CD4-positive, alpha-beta T cell (primary cell): Measurements from ENCODE around the gene KDM2B. TPM values are rescaled to one million over a fixed set of nuclear protein-coding genes. Genes with fewer than 3 reads are reported as not detected.

Source experiments
- ATAC-seq: fragments of 200-7000 bp; cut with Tn5 transposase; one replicate; pipeline ENCODE4 v1.10.0; 2022; ENCODE audit warnings: mild to moderate bottlenecking; ENCODE audit not compliant: poor library complexity
- CTCF ChIA-PET: fragments of 350-600 bp; sonication (Branson Sonifier 250); formaldehyde crosslinking; loops from one replicate; lab custom pipeline; 2021; ENCODE audit warnings: antibody characterized with exemption, inconsistent platforms; lab: Charles Lee
- POLR2A ChIA-PET: fragments of 350-600 bp; sonication (Branson Sonifier 250); formaldehyde crosslinking; loops from one replicate; lab custom pipeline; 2021; ENCODE audit warnings: antibody characterized with exemption, inconsistent platforms; lab: Charles Lee
- DNase-seq, 14 experiments: peaks; one replicate each; pipeline ENCODE4 v3.0.0-alpha.2; 2013 to 2020; ENCODE audit warnings: mixed read lengths in 2 of 14
- H3K27ac ChIP-seq, 2 donors: one replicate each; pipeline versions ENCODE4 v1.5.1 to v1.7.0; 2013; ENCODE audit warnings: low read length in 2 of 2, low read depth in 1 of 2, mild to moderate bottlenecking in 1 of 2
- H3K27me3 ChIP-seq, 2 experiments: 1 replicate in 1 of 2; 2 replicates in 1 of 2; pipeline versions ENCODE4 v1.6.1 to v1.7.0; 2013; ENCODE audit warnings: low read length in 2 of 2, control low read depth in 1 of 2, mild to moderate bottlenecking in 1 of 2, moderate library complexity in 1 of 2; ENCODE audit not compliant: insufficient read depth in 2 of 2, control insufficient read depth in 1 of 2
- H3K36me3 ChIP-seq: one replicate; pipeline ENCODE4 v1.6.1; 2013; ENCODE audit warnings: low read length, control low read depth; ENCODE audit not compliant: insufficient read depth
- H3K4me1 ChIP-seq: one replicate; pipeline ENCODE4 v1.6.1; 2013; ENCODE audit warnings: low read length, control low read depth; ENCODE audit not compliant: insufficient read depth
- H3K4me3 ChIP-seq: one replicate; pipeline ENCODE4 v1.5.1; 2013; ENCODE audit warnings: mild to moderate bottlenecking, low read length, moderate library complexity
- H3K9me3 ChIP-seq, 2 experiments: 1 replicate in 1 of 2; 2 replicates in 1 of 2; pipeline versions ENCODE4 v1.6.1 to v1.7.0; 2013; ENCODE audit warnings: low read length in 2 of 2, mild to moderate bottlenecking in 2 of 2, control low read depth in 1 of 2, moderate library complexity in 1 of 2; ENCODE audit not compliant: control insufficient read depth in 1 of 2, insufficient read depth in 1 of 2
- H3K27ac Mint-ChIP-seq: one replicate; pipeline ENCODE4 v1.8.0; 2020; ENCODE audit warnings: mixed read lengths
- H3K27me3 Mint-ChIP-seq: one replicate; pipeline ENCODE4 v1.8.0; 2021; ENCODE audit warnings: mixed read lengths
- H3K36me3 Mint-ChIP-seq: one replicate; pipeline ENCODE4 v1.8.0; 2021; ENCODE audit warnings: low read depth, mixed read lengths
- H3K4me1 Mint-ChIP-seq: one replicate; pipeline ENCODE4 v1.8.0; 2021; ENCODE audit warnings: low read depth, mixed read lengths
- H3K4me3 Mint-ChIP-seq: one replicate; pipeline ENCODE4 v1.8.0; 2020; ENCODE audit warnings: mild to moderate bottlenecking, mixed read lengths
- H3K9me3 Mint-ChIP-seq: one replicate; pipeline ENCODE4 v1.8.0; 2020; ENCODE audit warnings: mixed read lengths
- CTCF ChIP-seq: fragments of 200-600 bp; IDR thresholded peaks from one replicate; pipeline ENCODE4 v1.8.0; 2022; ENCODE audit warnings: antibody characterized with exemption, mild to moderate bottlenecking
- intact Hi-C, 2 experiments: fragments of 100-400 bp; cut with DNase I in 1 of 2; cut with micrococcal nuclease in 1 of 2; formaldehyde crosslinking; loops; one replicate each; pipeline versions ENCODE4 v1.15.1 to v1.9.0; 2023 to 2025; cut with DNase I, micrococcal nuclease
- total RNA-seq, 174 experiments: library from RNA in 2 of 174; stranded (reverse) in 2 of 174; gene quantifications; one replicate each; pipeline ENCODE4 v1.2.3 and lab custom pipeline; 2021 to 2026

Gene KDM2B
- total RNA-seq, 2 experiments from 2014 or later, result 60.4 to 62.6 TPM

- Histone ChIP-seq H3K36me3 (peaks cover 13% of the 10 kb centered on the region), H3K4me3 (no peak overlapping the region), H3K4me1 (peaks cover 46% of the 10 kb centered on the region), H3K9me3 (no peaks in the 10 kb centered on the region), H3K27ac (no peak overlapping the region), H3K27me3 (no peaks in the 10 kb centered on the region)
- POLR2A ChIA-PET, result no interaction called here
- no peak for DNase-seq
- CTCF ChIA-PET, result no interaction called here
- no peak for ATAC-seq
- Mint-ChIP-seq H3K4me3 (no peak overlapping the region), H3K4me1 (peaks cover 34% of the 10 kb centered on the region), H3K27ac (no peak overlapping the region), H3K9me3 (no peaks in the 10 kb centered on the region), H3K36me3 (peaks cover 6% of the 10 kb centered on the region), H3K27me3 (no peaks in the 10 kb centered on the region)
- intact Hi-C loops, result no loop called here
- TF ChIP-seq CTCF, result no peak
These were observed 124.3 kb downstream of the KDM2B start for GRCh38 chr12:121456551-121456950.

GRCh38 chr12:121455766-121456420, 124.9 kb downstream of the KDM2B start:
- ChIA-PET CTCF (interaction anchor here (1.4 kb wide), 1 partner anchor 13 kb away, joined by 4 read pairs; no protein-coding TSS in a partner anchor), POLR2A (no interaction called here)
- H3K27me3 ChIP-seq, result no peaks in the 10 kb centered on the region
- DNase-seq, result no peak
- H3K4me3 Mint-ChIP-seq, result no peak overlapping the region
- H3K9me3 Mint-ChIP-seq, result no peaks in the 10 kb centered on the region
- no peaks in the 10 kb centered on the region for H3K9me3 ChIP-seq
- intact Hi-C loops, result no loop called here
- peaks cover 11% of the 10 kb centered on the region for H3K36me3 Mint-ChIP-seq
- H3K27ac ChIP-seq, result no peak overlapping the region
- H3K27me3 Mint-ChIP-seq, result no peaks in the 10 kb centered on the region
- no peak overlapping the region for H3K4me3 ChIP-seq
- TF ChIP-seq CTCF, result no peak
- H3K36me3 ChIP-seq, result peaks cover 19% of the 10 kb centered on the region
- ATAC-seq, result no peak
- peaks cover 32% of the 10 kb centered on the region for H3K4me1 Mint-ChIP-seq
- H3K4me1 ChIP-seq, result peaks cover 40% of the 10 kb centered on the region
- no peak overlapping the region for H3K27ac Mint-ChIP-seq

- Histone ChIP-seq H3K27ac (no peak overlapping the region), H3K4me1 (peaks cover 39% of the 10 kb centered on the region), H3K4me3 (no peak overlapping the region), H3K36me3 (peaks cover 21% of the 10 kb centered on the region), H3K27me3 (no peaks in the 10 kb centered on the region), H3K9me3 (no peaks in the 10 kb centered on the region)
- H3K4me3 Mint-ChIP-seq, result no peak overlapping the region
- intact Hi-C loops, result no loop called here
- H3K36me3 Mint-ChIP-seq, result peaks cover 13% of the 10 kb centered on the region
- no peak for TF ChIP-seq CTCF
- DNase-seq (no peak), ATAC-seq (no peak)
- H3K4me1 Mint-ChIP-seq, result peaks cover 25% of the 10 kb centered on the region
- POLR2A ChIA-PET, result interaction anchor here (1.1 kb wide), 1 partner anchor 54 kb away, joined by 3 read pairs; no protein-coding TSS in a partner anchor
- H3K9me3 Mint-ChIP-seq, result no peaks in the 10 kb centered on the region
- CTCF ChIA-PET, result interaction anchor here (1.4 kb wide), 1 partner anchor 12 kb away, joined by 4 read pairs; no protein-coding TSS in a partner anchor
- H3K27ac Mint-ChIP-seq, result no peak overlapping the region
- no peaks in the 10 kb centered on the region for H3K27me3 Mint-ChIP-seq
These were observed 125.9 kb downstream of the KDM2B start for GRCh38 chr12:121454921-121455320.
